Tibial nerve (tissue), 4 donors: ENCODE measurements around the gene CCDC184. TPM values are rescaled to one million over a fixed set of nuclear protein-coding genes. Genes with fewer than 3 reads are reported as not detected.

Experiments
- DNase-seq, 2 donors: peaks; one replicate each; pipeline ENCODE4 v3.0.0-alpha.2; 2019; ENCODE audit warnings: low spot score in 2 of 2
- H3K27ac ChIP-seq, 4 donors: fragments of 200-600 bp; sonication (generic) in 3 of 4; one replicate each; pipeline ENCODE4 v1.5.1; 2017 to 2019; ENCODE audit warnings: mild to moderate bottlenecking in 1 of 4
- H3K27me3 ChIP-seq, 2 donors: fragments of 200-600 bp; sonication (generic) in 1 of 2; one replicate each; pipeline versions ENCODE4 v1.5.1 to v1.6.0; 2017 to 2019
- H3K36me3 ChIP-seq, 3 donors: fragments of 200-600 bp; sonication (generic); one replicate each; pipeline ENCODE4 v1.5.1; 2018 to 2019
- H3K4me1 ChIP-seq, 4 donors: fragments of 200-600 bp; sonication (generic) in 3 of 4; one replicate each; pipeline ENCODE4 v1.5.1; 2017 to 2019
- H3K4me3 ChIP-seq, 4 donors: fragments of 200-600 bp; sonication (generic) in 3 of 4; one replicate each; pipeline ENCODE4 v1.5.1; 2017 to 2019; ENCODE audit warnings: mild to moderate bottlenecking in 1 of 4, moderate library complexity in 1 of 4
- H3K9me3 ChIP-seq, 4 donors: fragments of 200-600 bp; sonication (generic) in 3 of 4; one replicate each; pipeline ENCODE4 v1.5.1; 2017 to 2019
- EP300 ChIP-seq, 2 donors: sonication (generic); formaldehyde crosslinking; IDR thresholded peaks; one replicate each; pipeline ENCODE4 v1.6.1; 2017; ENCODE audit warnings: antibody characterized with exemption in 2 of 2, mild to moderate bottlenecking in 1 of 2
- POLR2A ChIP-seq, 2 donors: fragments of 450-650 bp; IDR thresholded peaks; one replicate each; pipeline ENCODE4 v1.6.1; 2017; ENCODE audit warnings: antibody characterized with exemption in 2 of 2, mild to moderate bottlenecking in 2 of 2, moderate library complexity in 2 of 2
- WGBS, 2 donors: methylation state at CpG; one replicate each; pipeline ENCODE4 v1.1.5; 2018; 5-methylcytosine and 5-hydroxymethylcytosine counted together
- total RNA-seq, 4 donors: library from RNA; depleted of rRNA; stranded (reverse); fragments of >200 nt; gene quantifications; one replicate each; pipeline ENCODE4 v1.1.0, GENCODE V29; 2016
- TF ChIP-seq, protein P1 (sequence below), 5 experiments: fragments of 200-600 bp in 3 of 5; fragments of 450-650 bp in 2 of 5; sonication (generic) in 3 of 5; IDR thresholded peaks; one replicate each; pipeline ENCODE4 v1.5.1; 2016 to 2019; ENCODE audit warnings: antibody characterized with exemption in 5 of 5, mild to moderate bottlenecking in 3 of 5, moderate library complexity in 2 of 5

The CCDC184 gene
- total RNA-seq, 4 donors from 2014 or later, result 2.1 to 4.3 (median 2.9) TPM

DNA sequence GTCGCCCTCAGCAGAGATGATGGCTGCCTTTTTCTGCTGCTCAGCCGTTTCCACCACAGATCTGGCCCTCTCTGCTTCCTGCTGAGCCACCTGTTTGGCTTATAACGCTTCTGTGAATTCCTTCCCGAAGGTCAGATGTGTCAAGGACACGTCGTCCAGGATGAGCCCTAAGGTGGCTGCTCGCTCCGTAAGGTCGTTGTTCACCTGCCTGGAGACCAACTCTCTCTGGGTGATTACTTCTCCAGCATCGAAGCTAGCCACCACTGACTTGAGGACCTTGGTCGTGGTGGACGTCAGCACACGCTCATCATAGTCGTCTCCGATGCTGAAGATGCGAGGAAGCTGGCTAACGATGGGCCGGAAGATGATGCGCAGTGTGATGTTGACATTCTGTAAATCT, 14.4 kb upstream of the CCDC184 start:
- H3K9me3 ChIP-seq, result no peaks in the 10 kb centered on the region
- DNase-seq, result no peak
- peaks cover 0 to under 1% (median 0%) of the 10 kb centered on the region in 4 donors for H3K4me1 ChIP-seq
- no peak overlapping the region for H3K4me3 ChIP-seq
- WGBS, 2 donors, result 90 to 93% methylated on average over 18 to 19 of the region's 19 CpGs
- no peaks in the 10 kb centered on the region for H3K36me3 ChIP-seq
- no peaks in the 10 kb centered on the region for H3K27me3 ChIP-seq
- TF ChIP-seq, protein P1, sequence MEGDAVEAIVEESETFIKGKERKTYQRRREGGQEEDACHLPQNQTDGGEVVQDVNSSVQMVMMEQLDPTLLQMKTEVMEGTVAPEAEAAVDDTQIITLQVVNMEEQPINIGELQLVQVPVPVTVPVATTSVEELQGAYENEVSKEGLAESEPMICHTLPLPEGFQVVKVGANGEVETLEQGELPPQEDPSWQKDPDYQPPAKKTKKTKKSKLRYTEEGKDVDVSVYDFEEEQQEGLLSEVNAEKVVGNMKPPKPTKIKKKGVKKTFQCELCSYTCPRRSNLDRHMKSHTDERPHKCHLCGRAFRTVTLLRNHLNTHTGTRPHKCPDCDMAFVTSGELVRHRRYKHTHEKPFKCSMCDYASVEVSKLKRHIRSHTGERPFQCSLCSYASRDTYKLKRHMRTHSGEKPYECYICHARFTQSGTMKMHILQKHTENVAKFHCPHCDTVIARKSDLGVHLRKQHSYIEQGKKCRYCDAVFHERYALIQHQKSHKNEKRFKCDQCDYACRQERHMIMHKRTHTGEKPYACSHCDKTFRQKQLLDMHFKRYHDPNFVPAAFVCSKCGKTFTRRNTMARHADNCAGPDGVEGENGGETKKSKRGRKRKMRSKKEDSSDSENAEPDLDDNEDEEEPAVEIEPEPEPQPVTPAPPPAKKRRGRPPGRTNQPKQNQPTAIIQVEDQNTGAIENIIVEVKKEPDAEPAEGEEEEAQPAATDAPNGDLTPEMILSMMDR (IDR thresholded peaks at IDR 0.05), result no peak
- TF ChIP-seq EP300 (IDR thresholded peaks at IDR 0.05) (no peak), POLR2A (IDR thresholded peaks at IDR 0.05) (no peak)
- H3K27ac ChIP-seq, result no peak overlapping the region

GRCh38 chr12:48175613-48176416, 7.6 kb upstream of the CCDC184 start:
- DNase-seq, result no peak
- TF ChIP-seq EP300 (IDR thresholded peaks at IDR 0.05) (no peak), POLR2A (IDR thresholded peaks at IDR 0.05) (no peak)
- TF ChIP-seq, protein P1 (IDR thresholded peaks at IDR 0.05), result no peak

DNA sequence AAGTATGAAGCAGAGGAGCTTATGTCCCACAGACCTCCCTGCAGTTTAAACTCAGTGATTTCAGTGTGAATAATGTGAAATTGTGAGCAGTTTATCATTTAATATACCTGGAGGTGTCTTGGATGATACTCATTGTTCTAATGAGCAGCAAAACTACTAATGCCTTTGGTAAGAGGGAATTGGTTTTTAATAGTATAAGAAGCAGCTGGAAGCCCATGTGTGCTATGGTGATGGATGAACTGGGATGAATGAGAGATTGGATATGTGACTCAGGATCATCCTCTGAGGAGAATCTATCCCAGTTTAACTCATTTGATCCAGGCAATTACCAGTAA, 7.1 kb upstream of the CCDC184 start:
- no peak for DNase-seq
- Histone ChIP-seq H3K4me3 (no peak overlapping the region), H3K27me3 (peaks cover 0 to 7% of the 10 kb centered on the region in 2 donors), H3K27ac (no peak overlapping the region), H3K4me1 (peaks cover 0 to 4% (median 0%) of the 10 kb centered on the region in 4 donors), H3K36me3 (no peaks in the 10 kb centered on the region), H3K9me3 (no peaks in the 10 kb centered on the region)
- TF ChIP-seq POLR2A (IDR thresholded peaks at IDR 0.05) (no peak), EP300 (IDR thresholded peaks at IDR 0.05) (no peak)
- TF ChIP-seq, protein P1 (IDR thresholded peaks at IDR 0.05), result no peak

More at GRCh38 chr12:48175613-48176416, 7.6 kb upstream of the CCDC184 start:
- Histone ChIP-seq H3K27ac (no peak overlapping the region), H3K27me3 (peaks cover 0 to 7% of the 10 kb centered on the region in 2 donors), H3K9me3 (no peaks in the 10 kb centered on the region), H3K4me3 (no peak overlapping the region), H3K36me3 (no peaks in the 10 kb centered on the region), H3K4me1 (peaks cover 0 to 4% (median 0%) of the 10 kb centered on the region in 4 donors)
- 54 to 57% methylated on average over 3 of the region's 3 CpGs for WGBS, 2 donors

DNA sequence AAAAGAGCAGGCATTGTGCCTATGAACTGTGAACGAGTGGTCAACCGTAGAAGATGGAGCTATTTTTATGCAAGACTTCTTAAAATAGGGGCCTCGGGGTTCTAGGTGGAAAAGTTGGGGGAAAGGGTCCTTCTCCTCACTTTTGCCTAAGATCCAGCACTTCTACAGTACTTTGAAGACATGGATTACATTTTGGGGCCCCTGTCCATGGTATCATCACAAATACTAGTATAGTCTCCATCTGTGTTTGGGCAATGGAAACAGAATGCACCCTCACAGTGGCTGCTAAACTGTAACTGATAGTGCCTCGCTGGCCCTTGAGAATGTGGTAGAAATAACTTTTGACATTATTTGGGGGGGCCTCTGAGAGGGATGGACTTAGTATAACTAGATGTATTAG, 5.5 kb upstream of the CCDC184 start:
- Histone ChIP-seq H3K36me3 (no peaks in the 10 kb centered on the region), H3K9me3 (no peaks in the 10 kb centered on the region), H3K27me3 (peaks cover 0 to 17% of the 10 kb centered on the region in 2 donors), H3K4me3 (no peak overlapping the region), H3K27ac (no peak overlapping the region), H3K4me1 (peaks cover 0 to 13% (median 0%) of the 10 kb centered on the region in 4 donors)
- no peak for TF ChIP-seq EP300 (IDR thresholded peaks at IDR 0.05)
- TF ChIP-seq, protein P1 (IDR thresholded peaks at IDR 0.05), result no peak
- TF ChIP-seq POLR2A (IDR thresholded peaks at IDR 0.05), result no peak
- 51 to 70% methylated on average over 4 of the region's 4 CpGs for WGBS, 2 donors
- DNase-seq, result no peak

GRCh38 chr12:48179466-48179865, 4.0 kb upstream of the CCDC184 start:
- TF ChIP-seq POLR2A (IDR thresholded peaks at IDR 0.05) (no peak), EP300 (IDR thresholded peaks at IDR 0.05) (no peak)
- TF ChIP-seq, protein P1 (IDR thresholded peaks at IDR 0.05), result no peak
- H3K4me1 ChIP-seq, result peaks cover 0 to 24% (median 4%) of the 10 kb centered on the region in 4 donors
- H3K27me3 ChIP-seq, result peaks cover 0 to 31% of the 10 kb centered on the region in 2 donors
- H3K36me3 ChIP-seq, result no peaks in the 10 kb centered on the region
- no peak overlapping the region for H3K27ac ChIP-seq
- 83 to 85% methylated on average over 1 of the region's 1 CpG for WGBS, 2 donors
- DNase-seq, result no peak
- no peak overlapping the region for H3K4me3 ChIP-seq
- no peaks in the 10 kb centered on the region for H3K9me3 ChIP-seq
